GM21825 (cell line): ENCODE data around the gene TAF12.
"Not testable (repeated sequence)": the region's sequence is repeated elsewhere in the genome, so short reads cannot be mapped to it uniquely, and the experiment has no call there.

Source experiments
- ATAC-seq: cut with Tn5 transposase; IDR thresholded peaks from one replicate; pipeline ENCODE4 v1.9.1; 2021; ENCODE audit warnings: mild to moderate bottlenecking, moderate library complexity; ENCODE audit not compliant: unreplicated experiment

The TAF12 gene

DNA sequence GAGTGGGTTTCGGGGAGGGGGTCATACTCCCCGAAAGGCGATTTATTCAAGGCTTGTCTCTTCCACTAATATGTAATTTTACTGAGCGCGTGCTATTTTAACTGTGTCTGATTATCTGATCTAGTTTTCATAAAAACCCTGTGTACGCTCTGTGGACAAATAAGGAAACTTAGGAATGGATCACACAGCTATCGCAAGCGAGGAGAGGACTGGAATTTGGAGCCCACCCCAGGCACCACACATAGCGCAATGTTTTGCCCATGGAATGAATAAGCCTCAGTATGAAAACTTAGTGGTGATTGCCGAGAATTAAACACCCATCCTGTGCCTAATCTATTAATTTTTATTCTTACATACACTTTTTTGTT lies 60.6 kb downstream of the TAF12 start:
- ATAC-seq: no peak

DNA sequence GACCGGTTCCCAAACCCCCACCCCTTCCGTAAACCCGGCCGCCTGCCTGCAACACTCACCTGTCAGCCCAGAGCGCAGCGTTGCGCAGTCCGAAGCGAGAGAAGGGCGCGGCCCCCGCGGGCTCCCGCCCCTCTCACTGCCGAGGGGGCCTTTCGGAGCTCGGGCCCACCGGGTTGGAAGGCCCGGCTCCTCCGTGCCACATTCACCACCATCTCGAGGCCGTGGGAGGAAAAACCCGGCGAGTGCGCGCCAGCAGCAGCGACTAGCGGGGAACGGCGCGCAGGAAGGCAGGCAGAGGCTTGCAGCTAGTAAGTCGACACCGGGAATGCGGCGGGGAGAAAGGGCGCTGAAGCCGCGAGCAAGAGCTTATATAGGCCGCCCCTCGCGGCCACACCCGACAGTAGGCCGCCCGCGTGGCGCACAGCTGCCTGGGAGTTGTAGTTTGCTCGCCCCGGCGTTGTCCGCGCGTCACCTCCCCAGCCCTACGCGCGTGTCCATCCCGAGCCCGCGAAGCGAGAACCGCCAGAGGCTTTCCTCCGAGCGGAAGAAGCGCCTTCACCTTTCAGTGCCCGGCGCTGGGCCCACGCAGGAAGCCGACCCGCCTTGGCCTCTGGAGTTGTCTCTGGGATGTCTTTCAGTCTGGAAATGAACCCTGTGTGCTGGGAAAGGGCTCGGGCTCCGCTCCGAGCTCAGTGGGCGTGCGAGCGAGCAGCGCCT lies 61.2 kb downstream of the TAF12 start:
- ATAC-seq: peak; percentile 87

DNA sequence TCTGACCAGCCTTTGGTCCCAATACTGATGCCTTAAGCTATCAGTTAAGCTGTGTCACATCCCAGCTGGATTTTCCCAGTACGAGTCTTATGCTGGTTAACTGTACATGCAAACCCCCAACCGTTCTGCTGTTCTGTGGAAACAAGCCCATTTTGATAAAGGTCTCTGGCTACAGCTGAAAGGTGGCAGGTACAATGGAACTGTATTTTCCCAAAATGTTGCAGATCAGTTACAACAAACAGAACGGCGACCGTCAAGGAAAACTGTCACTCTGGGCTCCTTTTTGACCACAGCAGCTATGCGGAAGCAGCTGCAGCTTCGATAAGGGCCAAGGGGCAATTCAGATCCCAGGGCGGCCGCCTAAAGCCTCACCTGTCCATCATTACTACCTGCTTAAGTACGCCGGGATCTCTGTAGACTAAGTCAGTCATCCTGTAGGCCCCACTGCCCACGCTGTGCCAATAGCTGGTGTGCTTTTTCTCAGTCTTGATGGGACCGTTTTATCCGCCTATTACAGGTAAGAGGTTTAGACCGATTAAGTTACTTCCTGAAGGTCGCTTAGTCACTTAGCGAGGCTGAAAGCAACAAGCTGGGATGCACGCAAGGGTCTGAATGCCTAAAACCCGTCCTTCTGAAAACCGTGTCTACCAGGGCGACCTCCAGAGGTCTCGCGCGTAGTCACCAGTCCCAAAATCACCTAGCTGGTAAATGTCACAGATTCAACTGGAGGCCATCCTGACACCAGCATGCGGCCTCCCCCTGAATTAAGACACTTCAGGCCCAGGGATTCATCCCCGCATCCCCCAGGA lies 61.9 kb downstream of the TAF12 start:
- ATAC-seq: no peak

DNA sequence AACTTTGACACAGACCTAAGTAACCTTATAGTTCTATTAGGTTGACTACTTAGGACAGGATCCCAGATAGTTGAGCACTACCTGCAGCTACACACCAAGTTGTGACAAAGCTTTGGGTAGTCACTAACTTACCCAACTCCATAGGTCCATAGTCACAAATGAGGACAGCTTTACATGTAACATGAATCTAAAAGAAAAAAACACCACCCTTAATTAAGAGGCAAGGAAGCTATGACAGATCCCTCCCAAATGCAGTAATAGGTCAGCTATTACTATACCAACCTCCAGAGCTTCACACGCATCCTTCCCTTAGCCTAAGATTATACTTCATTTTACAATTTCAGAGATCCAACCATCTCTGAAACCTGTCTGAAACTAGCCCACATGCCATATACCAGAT lies 63.5 kb downstream of the TAF12 start:
- ATAC-seq: no peak

DNA sequence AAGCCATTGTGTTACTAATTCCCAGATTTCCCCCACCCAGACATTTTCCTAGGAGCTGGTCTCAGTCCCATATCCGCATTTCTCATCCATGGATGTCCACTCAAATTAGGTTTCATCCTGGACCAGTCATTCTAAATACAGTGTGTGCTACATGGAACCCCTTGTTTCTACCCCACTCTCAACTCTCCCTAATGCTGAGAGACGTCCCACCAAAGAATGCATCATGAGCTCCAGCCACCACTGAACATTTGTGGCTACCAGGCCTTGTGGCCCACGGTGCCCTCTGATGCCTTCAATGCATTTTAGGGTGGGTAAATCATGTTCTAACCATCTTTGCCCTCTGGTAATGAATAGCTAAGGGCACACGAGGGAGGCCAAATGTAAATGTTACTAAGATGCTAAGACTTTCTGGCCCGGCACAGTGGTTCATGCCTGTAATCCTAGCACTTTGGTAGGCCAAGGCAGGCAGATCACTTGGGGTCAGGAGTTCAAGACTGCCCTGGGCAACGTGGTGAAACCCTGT lies 64.1 kb downstream of the TAF12 start:
- no peak for ATAC-seq

DNA sequence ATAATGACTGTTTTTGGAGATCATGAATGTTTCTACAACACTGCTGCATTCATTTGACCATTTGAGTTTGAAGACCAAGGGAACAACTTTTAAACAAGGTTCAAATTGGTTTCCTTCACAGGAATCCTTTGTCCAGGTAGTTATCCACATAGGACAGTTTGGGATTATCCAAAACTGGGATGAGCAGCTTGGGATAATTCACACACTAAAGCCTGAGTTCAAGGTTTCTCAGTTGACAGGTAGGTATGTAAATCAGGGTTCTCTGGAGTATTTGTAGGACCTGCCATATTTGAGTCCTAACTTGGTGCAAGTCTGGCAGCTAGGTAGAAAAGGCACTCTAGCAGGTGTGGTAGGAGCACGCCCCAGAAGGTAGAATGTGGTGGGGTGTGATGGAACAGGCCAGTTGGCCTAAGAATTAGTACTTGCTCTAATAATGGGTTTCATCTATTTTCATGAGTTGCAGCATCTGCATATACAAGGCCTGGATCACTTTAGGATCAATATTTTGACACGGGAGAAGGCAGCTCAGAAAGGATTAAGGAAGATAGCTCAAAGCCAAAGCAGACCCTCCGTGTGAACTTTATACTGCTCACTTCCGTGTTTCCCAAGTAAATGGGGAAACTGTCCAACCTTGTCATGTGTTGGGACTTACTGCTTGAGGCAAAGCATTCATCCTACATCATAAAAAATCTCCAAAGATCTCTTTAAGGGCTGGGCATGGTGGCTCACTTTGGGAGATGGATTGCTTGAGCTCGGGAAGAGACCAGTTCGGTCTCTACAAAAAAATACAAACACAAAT lies 64.9 kb downstream of the TAF12 start:
- no peak for ATAC-seq

DNA sequence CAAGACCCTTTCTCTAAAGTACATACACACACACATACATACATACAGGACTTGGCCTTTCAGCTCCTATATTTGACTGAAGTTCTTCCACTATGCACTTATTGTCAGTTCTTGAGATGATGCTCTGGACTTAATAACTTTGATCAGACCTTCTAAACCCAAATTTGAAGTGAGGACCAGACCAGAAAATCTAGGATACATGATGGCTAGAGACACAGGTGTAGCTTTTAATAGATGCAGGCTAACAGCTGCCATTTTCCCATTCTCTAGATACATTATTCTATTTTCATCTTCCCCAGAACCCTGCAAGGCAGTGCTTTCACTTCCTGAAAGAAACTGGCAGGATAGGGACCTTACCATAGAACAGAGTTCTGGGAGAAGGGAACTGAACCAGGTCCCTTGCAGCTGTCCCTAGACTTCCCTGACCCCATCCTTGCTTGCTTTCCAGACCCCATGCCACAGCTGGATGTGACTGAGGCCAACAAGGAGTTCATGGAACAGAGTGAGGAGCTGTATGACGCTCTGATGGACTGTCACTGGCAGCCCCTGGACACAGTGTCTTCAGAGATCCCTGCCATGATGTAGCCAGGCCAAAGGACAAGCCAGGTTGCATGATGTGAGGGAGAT lies 65.7 kb downstream of the TAF12 start:
- no peak for ATAC-seq

DNA sequence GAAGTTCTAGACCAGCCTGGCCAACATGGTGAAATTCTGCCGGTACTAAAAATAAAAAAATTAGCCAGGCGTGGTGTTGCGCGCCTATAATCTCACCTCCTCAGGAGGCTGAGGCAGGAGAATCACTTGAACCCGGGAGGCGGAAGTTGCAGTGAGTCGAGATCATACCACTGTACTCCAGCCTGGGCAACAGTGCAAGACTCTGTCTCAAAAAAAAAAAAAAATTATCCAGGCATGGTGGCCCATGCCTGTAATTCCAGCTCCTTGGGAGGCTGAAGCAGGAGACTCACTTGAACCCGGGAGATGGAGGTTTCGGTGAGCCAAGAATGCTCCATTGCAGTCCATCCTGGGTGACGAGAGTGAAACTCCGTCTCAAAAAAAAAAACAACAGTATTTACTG lies 69.3 kb downstream of the TAF12 start:
- ATAC-seq: no peak

DNA sequence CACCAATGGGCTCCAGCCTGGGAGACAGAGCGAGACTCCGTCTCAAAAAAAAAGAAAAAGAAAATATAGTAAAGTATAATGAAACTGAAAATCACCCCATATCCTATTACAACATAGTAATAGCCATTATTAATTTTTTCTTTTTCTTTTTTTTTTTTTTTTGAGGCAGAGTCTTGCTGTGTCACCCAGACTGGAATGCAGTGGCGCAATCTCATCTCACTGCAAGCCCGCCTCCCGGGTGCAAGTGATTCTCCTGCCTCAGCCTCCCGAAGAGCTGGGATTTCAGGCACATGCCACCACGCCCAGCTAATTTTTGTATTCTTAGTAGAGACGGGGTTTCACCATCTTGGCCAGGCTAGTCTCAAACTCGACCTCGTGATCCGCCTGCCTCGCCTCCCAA lies 70.0 kb downstream of the TAF12 start:
- not testable (repeated sequence) for ATAC-seq

DNA sequence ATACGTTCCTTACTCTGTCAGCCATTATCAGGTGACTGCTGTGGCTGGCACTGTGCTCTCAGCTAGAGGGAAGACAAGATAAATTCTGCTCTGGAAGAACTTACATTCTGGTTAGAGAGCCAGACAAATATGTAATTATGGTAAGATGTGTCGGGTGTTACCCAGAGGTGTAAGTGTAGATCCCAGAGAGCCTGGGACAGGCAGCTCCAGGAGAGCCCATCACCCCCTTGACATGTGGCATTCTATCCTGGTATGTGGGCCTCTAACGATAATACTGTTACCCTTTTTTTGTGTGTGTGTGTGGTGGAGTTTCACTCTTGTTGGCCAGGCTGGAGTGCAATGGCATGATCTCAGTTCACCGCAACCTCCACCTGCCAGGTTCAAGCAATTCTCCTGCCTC lies 71.0 kb downstream of the TAF12 start:
- no peak for ATAC-seq

DNA sequence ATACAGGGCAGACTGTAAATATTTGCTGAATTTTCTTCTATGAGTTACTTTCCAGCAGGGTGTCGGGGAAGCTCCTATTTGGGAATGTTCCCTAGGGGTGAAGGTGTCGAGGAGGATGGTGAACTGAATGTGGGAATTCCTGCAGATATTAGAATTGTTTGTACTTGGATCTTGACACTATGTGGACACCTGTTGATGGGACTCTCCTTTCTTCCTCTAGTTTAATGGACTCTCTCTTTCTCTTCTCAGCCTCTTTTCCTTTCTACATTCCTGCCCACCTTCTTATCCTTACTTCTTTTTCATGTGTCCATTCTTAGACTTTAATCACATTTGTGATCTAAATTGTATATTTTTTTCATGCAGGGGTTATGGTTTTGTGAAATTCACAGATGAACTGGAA lies 75.9 kb downstream of the TAF12 start:
- ATAC-seq: no peak

DNA sequence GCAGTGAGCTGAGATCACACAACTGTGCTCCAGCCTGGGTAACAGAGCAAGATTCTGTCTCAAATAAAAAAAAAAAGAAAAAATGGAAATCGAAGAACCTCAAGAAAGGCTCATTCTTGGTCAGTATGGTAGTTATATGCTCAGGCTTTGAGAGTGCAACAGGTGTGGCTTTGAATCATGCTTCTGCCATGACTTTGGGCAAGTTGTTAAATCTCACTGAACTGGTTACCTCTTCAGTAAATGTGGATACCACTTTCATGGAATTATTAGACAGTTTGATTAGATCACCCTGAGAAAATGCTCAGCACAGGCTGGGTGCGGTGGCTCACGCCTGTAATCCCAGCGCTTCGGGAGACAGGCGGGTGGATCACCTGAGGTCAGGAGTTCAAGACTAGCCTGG lies 77.1 kb downstream of the TAF12 start:
- no peak for ATAC-seq

DNA sequence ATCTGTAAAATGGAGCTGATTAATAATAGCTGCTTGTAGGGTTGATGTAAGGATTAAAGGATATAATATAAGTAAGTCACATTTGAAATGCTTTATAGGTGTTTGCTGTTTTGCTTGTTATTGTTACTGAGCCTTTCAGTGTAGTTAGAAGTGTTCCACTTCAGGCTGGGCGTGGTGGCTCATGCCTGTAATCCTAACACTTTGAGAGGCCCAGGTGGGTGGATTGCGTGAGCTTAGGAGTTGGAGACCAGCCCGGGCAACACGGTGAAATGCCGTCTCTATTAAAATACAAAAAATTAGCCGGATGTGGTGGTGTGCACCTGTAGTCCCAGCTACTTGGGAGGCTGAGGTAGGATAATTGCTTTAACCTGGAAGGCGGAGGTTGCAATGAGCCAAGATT lies 77.8 kb downstream of the TAF12 start:
- ATAC-seq: no peak

DNA sequence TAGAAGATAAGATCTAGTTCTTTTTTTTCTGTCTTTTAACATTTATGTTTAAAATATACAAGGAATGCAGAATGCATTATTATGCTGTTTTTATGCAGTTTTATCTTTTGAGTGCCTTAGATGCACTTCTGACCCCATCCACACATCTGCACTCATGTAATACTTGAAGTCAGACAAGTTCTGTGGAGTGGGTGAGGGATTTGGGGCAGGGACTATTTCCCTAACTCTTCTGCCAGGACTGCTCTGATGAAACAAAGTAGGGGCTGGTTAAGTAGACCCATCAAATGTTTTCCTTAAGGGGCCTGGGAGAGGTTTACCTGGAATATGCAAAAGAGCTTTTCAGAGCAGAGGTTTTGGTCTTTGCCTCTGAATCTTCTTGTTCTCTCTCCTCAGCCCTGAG lies 78.6 kb downstream of the TAF12 start:
- ATAC-seq: no peak

DNA sequence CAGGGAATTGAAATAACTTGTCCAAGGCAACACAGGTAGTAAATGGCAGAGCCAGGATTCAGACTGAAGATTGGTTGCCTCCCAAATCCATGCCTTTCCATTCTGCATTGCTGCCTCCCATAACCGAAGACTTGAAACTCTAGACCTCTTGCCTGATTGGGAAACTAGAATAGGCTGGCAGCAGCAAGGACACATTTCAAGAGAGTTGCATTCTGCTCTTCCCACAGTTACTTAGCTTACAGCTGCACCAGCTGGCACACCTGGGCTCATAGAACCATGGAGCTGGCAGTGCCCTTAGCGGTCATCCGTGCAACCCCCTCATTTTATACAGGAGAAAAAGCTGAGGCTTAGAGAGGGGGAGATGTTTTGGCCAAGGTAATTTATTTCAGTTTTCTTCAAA lies 82.0 kb downstream of the TAF12 start:
- no peak for ATAC-seq
